Stimulated activated CD8-positive, alpha-beta memory T cell treated with anti-CD3 and anti-CD28 coated beads, Interleukin-4, amount 100 ng/mL, for 48 hours (primary cell): ENCODE measurements around the gene DNAI1.
"Not testable (repeated sequence)": the region's sequence is repeated elsewhere in the genome, so short reads cannot be mapped to it uniquely, and the experiment has no call there.

Experiments used
- DNase-seq: peaks from one replicate; pipeline ENCODE4 v3.0.0-alpha.2; 2020

DNAI1 gene

DNA sequence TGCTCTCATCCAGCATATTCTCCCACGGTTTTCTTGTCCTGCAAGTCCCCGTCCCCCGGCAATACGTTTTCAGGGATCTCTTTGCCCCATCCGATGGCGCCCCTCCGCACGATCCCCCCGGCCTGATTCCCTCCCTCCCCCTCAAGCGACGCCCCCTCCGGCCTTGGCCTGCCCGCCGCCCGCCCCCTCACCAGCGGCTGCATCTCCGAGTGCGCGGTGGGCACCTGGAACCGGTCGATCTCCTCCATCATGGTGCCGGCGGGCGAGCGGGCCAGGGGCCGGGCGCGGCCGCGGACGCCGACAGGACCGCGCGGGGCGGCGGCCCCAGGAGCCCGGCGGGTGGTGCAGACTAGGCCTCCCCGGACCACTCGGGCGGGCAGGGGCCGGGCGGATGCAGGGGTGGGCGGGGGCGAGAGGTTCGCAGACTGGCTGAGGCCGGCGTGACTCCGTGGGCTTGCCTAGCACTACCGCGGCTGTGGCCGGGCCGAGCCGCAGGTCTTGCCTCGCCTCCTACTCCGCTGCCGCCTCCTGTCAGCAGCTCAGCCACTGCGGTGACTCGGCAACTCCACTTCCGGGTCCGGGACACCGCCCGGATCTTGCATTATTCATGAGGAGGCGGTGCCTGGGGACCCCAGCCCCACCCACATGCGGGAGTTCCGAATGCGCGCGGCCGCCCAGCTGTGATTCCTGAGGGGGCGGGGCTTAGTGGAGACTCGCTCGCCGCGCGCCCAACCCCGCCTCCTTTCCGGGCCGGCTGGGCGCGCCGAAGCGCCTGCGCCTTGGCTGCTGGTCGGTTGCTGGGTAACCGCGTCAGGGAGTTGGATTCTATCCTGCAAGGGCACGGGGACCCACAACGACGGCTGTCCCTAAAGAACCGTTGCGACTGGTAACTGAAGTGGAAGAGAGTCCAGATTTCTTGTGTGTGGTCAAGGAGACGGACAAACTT is at the start of gene DNAI1, which contains the start of gene FAM219A:
Gene DNAI1, plus strand, starts transcription at position 793 of the 946 bp plus-strand sequence. CDS start 201 bp downstream, outside the sequence.
Gene FAM219A, minus strand, starts transcription at position 558 of the 946 bp plus-strand sequence. Its CDS starts 307 bp downstream, at position 251.
- peak; percentile 99 for DNase-seq

- no peak for DNase-seq
These were observed 49.5 kb upstream of the DNAI1 start for GRCh38 chr9:34409154-34409553.

- DNase-seq = no peak
These were observed 46.3 kb upstream of the DNAI1 start for GRCh38 chr9:34412336-34412735.

GRCh38 chr9:34413231-34413852 is 45.3 kb upstream of the DNAI1 start:
- peak; percentile 65 for DNase-seq

DNA sequence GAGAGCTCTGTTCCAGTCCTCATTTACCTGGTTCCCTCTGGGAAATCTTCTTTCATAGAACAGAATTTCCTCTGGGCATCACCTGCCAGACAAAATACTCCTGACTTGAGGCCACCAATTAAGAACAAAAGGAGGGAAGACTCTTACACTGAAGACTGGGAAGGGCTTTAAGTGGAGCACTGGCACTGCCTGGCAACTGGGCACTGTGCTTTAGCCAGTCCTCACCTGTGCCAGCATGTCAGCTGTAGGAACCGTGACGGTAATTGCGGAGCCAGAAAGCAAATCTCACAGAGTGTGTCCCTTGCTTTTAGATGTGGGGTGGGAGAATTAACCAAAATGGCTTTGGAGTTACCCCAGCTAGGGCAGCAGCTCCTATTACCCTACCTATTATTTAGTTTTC is 40.9 kb upstream of the DNAI1 start:
- no peak for DNase-seq

DNA sequence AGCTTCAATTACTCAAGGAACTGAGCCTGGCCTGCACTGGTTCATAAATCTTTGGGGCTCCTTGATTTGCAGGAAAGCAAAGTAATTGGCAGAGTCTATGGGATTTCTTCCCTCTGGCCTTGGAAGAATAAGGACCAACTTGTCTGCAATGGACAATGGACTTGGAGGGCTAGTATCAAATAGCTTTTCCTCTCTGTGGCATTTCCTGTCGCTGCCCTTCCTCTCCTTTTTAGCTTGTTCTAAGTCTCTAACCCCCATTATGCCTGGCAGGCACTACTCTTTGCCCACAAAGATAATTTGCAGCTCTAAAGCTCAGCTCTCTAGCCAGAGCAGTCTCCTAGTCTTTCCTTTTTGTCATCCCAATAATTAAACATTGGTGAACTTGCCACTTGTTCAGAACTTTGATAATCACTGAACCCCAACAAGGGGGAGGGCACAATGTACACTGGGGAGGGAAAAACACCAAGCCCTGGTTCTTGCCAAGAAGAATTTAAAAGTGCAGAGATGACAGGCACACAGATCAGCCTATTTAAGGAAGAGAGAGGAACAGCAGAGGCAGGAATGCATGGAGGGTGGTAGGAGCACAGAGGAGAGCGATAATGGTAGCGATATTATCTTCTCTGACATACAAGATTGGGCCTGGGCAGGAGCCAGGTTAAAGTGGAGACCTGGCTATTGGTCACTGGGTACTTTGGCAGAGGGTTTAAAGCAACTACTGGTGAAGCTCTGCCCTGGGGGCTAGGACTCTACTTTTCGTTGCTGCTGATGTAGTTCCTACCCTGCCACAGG is 38.7 kb upstream of the DNAI1 start:
- no peak for DNase-seq

DNA sequence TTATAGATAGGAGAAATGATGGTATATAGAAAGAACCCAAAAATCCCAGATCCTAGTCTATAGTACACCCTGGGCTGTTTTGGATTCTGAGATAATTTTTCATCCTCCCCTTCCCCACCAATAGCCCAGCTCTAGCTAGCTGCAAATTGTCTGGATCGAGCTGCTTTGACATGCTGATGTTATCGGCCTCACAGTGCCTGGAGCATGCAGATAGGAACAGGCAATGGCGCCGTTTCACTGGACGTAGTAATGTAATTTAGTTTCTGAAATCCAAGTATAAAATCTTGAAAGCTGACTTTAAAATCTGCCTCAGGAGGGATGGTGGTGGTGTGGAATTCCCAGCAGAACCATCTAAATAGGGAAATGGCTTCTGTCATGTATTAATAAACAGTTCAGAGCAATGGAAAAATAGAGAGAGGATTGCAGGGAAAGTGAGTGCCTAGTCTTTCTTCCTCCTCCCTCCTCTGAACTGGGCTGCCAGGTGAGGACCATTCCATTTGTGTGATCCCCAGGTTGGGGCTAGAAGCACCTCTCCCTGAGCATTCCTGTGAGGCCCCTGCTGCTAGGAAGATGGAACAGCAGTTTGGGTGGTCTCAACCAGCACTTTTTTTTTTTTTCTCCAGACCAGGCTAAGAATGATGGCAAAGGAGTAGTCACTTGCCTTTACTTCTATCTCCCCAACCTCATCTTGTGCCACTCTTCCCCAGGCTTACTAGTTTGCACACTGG is 32.1 kb upstream of the DNAI1 start:
- DNase-seq = no peak

GRCh38 chr9:34428325-34428958 is 30.2 kb upstream of the DNAI1 start:
- no peak for DNase-seq

DNA sequence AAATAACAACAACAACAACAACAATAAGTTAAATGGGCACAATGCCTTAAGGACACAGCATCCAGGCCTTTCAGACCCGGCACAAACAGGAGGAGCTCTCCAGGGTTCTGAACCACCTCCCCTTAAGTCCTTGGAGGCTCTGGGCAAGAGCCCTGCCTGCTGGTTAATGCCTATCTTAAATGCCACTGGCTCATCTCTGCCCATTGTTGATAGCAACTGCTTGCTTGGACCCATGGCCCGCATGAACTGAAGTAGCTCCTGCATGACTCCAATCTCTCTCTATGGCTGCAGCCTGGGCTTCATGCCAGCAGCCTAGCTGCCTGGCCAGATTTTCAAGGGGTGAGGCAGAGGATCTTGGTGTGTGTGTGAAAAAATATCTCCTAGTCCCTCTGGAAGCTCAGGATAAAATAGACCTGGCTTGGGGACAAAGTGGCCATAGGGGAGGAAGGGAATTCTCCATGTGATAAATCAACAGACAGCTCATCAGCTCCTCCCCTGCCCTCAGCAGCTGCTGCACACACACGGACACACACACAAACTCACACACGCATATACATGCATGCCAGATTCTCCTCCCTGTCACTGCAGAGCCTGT is 27.7 kb upstream of the DNAI1 start:
- DNase-seq = peak; percentile 32

- no peak for DNase-seq
These were observed 26.9 kb upstream of the DNAI1 start for GRCh38 chr9:34431667-34432066.

- peak; percentile 75 for DNase-seq
These were observed 21.3 kb upstream of the DNAI1 start for GRCh38 chr9:34437006-34437925.

GRCh38 chr9:34437926-34438307 is 20.7 kb upstream of the DNAI1 start:
- DNase-seq = not testable (repeated sequence)

GRCh38 chr9:34438465-34438864 is 20.1 kb upstream of the DNAI1 start:
- not testable (repeated sequence) for DNase-seq

- no peak for DNase-seq
These were observed 18.6 kb upstream of the DNAI1 start for GRCh38 chr9:34440017-34440416.

DNA sequence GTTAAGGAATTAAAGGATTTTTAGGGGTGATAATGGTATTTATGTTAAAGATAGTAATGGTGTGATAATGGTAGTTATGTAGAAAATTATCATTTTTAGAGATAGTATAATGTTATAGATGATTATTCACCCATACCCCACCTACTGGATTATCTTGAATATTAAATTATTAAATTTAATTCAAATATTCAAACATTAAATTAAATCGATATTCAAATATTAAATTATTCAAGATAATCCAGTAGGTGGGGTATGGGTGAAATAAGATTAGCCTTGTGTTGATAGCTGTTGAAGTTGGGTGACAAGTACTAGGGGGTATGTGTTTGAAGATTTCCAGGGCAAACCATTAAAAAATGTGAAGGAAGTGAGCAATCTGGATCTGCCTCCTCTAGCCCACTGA is 15.8 kb upstream of the DNAI1 start:
- DNase-seq = no peak

DNA sequence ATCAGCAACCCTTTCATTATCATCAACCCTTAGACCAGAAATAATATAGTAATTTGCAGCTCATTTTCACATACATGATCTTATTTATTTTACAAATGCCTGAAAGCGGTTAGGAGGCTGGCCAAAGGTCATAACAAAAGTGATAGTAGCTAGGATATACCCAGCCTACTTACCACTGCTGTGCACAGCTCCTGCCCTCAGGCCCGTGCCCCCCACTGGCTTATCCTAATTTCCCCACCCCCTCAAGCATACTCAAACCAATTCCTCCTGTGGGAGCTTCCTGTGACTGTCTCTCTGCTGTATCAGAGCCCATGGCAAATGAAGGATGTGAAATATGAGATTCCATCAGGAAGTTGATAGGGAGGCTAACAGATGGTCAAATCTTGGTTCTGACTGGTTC is 15.1 kb upstream of the DNAI1 start:
- no peak for DNase-seq

DNA sequence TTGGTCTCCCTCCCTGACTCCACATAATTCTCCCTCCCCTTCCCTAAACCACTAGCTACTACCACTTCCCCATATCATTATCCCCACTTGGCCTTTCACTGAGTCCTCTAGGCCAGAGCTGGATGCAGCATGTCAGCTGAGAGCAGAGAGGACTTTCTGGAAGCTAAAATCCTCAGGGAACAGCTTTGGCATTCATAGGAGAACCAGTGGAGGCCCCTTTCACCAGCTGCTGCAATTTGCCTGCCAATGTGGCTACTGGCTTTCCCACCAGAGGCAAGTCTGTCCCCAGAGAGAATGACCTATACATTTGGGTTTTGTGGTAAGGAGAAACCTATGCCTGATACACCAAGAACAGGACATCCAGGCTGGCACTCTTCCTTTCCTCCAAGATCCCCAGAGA is 14.6 kb upstream of the DNAI1 start:
- no peak for DNase-seq

GRCh38 chr9:34446468-34446891 is 12.1 kb upstream of the DNAI1 start:
- DNase-seq = no peak

GRCh38 chr9:34446951-34447350 is 11.7 kb upstream of the DNAI1 start:
- no peak for DNase-seq

GRCh38 chr9:34450644-34451043 is 8.0 kb upstream of the DNAI1 start:
- DNase-seq = no peak
